Astrocyte (in vitro differentiated cells and primary cell): Measurements from ENCODE around the gene ZNF24.

Source experiments
- CTCF ChIP-seq: IDR thresholded peaks from 2 replicates; pipeline ENCODE4 v1.5.1; 2011; ENCODE audit warnings: low read depth, mild to moderate bottlenecking, inconsistent platforms, low read length, moderate library complexity; ENCODE audit not compliant: insufficient read depth
- EZH2 ChIP-seq: IDR thresholded peaks from 2 replicates; pipeline ENCODE4 v1.6.1; 2012; ENCODE audit warnings: mild to moderate bottlenecking, low read length, inconsistent platforms; ENCODE audit not compliant: insufficient read depth

DNA sequence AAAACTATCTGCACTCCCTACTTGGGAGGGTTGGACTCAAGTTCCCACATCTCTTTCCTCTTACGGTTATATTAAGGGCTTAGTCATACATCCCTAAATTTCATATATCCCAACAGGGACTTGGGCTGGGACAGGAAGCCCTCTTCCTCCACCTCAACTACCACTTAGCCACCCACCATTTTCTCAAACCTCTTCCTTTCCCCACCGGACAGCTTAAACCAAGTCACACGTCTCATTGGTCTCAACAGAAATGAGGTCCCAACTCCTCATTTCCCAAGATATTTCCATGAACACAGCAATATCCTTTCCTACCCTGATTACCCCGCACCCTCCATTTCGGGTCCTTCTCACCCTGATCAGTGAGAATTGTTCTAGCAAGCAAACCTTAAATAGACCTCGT is 54.9 kb downstream of the ZNF24 start:
- TF ChIP-seq CTCF (no peak), EZH2 (no peak)
